ENCODE data around the gene TYRO3.
A peak's percentile ranks its signal among the peaks of the same experiment; 100 is the strongest.

TYRO3 gene

GRCh38 chr15:41609123-41609522 is 50.1 kb downstream of the TYRO3 start:
- DNase-seq: no peak

GRCh38 chr15:41610048-41610447 is 51.0 kb downstream of the TYRO3 start:
- DNase-seq: no peak

- no peak for DNase-seq
Measured at GRCh38 chr15:41620536-41621199, 61.7 kb downstream of the TYRO3 start.

- peak; percentile 75 for DNase-seq
Measured at GRCh38 chr15:41621200-41622193, 62.5 kb downstream of the TYRO3 start.

- no peak for DNase-seq
Measured at GRCh38 chr15:41622901-41623300, 63.9 kb downstream of the TYRO3 start.

- DNase-seq: no peak
Measured at GRCh38 chr15:41627203-41627602, 68.2 kb downstream of the TYRO3 start.

GRCh38 chr15:41629463-41629862 is 70.5 kb downstream of the TYRO3 start:
- DNase-seq: no peak

GRCh38 chr15:41629883-41630282 is 70.9 kb downstream of the TYRO3 start:
- no peak for DNase-seq

- DNase-seq: no peak
Measured at GRCh38 chr15:41630616-41631217, 71.7 kb downstream of the TYRO3 start.

GRCh38 chr15:41631880-41632470 is 73.0 kb downstream of the TYRO3 start:
- no peak for DNase-seq

Data from activated CD4-positive, alpha-beta T cell treated with anti-CD3 and anti-CD28 coated beads, Interleukin-2, amount 50 U/mL, for 16 hours (primary cell).